T follicular helper cell (primary cell): ENCODE data around the gene SMCR8.
"Not testable (repeated sequence)": the region's sequence is repeated elsewhere in the genome, so short reads cannot be mapped to it uniquely, and the experiment has no call there.

Experiments used
- DNase-seq: peaks from one replicate; pipeline ENCODE4 v3.0.0-alpha.2; 2020; ENCODE audit warnings: low read depth

Gene SMCR8

GRCh38 chr17:18315961-18316360 is 868 bp downstream of the SMCR8 start:
- DNase-seq, result no peak

DNA sequence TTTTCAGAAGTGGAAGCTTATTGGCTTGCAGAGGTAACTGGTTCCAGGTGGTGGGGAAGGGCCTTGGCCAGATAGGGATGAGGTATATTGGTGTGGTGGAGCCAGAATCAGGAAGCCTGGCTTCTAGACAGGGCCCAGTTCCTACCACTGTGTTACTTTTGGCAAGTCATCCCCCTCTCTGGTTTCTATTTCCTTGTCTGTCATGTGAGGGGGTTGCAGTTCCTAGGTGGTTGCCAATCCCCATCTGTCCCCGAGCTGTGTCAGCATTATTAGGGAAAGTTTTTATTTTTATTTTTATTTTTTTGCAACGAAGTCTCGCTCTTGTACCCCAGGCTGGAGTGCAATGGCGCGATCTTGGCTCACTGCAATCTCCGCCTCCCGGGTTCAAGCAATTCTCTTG is 3.0 kb downstream of the SMCR8 start:
- DNase-seq, result no peak

GRCh38 chr17:18318771-18319450 is 3.8 kb downstream of the SMCR8 start:
- no peak for DNase-seq

- DNase-seq, result no peak
Measured at GRCh38 chr17:18319604-18320256, 4.6 kb downstream of the SMCR8 start.

GRCh38 chr17:18320301-18320700 is 5.2 kb downstream of the SMCR8 start:
- no peak for DNase-seq

DNA sequence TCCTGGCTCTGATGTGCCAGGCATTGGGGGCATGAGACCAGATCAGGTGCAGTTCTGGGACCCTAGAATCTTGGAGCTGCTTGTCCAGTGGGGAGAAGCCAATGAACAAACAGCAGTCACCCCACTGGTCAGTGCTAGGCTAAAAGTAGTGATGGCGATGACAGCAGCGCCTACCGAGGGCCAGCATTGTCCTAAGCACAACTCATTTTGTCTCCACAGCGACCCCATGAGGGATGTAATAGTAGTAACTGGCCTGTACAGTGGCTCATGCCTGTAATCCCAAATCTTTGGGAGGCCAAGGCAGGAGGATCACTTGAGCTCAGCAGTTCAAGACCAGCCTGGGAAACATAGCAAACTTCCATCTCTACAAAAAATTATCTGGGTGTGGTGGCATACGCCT is 6.2 kb downstream of the SMCR8 start:
- DNase-seq, result no peak

- no peak for DNase-seq
Measured at GRCh38 chr17:18322522-18322921, 7.4 kb downstream of the SMCR8 start.

- no peak for DNase-seq
Measured at GRCh38 chr17:18323007-18323406, 7.9 kb downstream of the SMCR8 start.

- DNase-seq, result no peak
Measured at GRCh38 chr17:18323507-18324139, 8.5 kb downstream of the SMCR8 start.

DNA sequence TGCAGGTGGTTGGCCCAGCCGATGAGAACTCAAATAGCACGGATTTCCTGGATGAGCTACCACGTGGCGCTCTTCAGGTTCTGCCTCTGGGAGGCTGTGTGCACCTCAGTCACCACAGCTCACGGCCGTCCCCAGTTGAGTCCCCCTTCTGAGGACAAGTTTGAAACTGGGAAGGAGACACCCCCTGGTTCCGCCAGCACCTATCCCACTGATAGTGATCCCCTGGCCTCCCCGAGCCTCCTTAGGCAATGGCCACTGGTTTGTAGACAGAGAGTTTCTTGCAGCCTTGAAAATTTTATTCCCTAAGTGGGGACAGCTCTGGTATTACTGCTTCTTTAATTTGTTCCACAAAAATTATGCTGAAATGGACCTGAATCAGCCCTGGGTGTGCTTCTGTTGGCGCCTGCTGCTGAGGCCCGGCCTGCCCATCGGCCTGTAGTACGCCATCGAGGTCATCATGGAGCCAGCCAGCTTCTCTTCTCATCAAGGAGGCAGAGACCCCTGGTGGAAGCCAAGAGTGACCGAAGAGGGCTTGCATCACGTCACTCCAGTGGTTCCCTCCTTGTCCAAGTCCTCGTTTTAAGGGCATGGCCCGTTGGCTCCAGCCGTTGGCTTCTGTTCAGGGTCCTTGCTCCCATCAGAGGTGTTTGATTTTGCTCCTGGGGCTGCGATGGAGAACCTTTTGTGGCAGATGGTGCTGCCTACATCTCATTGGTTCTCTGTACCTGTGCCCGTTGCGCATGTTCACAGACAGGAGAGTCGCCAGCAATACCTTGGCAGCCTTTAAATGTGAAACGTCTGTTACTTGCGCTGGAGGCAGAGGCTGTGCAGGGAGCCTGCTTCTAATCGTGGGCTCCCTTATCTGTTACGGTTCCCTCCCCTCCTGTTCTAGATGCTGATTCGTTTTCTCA is 9.3 kb downstream of the SMCR8 start:
- no peak for DNase-seq

DNA sequence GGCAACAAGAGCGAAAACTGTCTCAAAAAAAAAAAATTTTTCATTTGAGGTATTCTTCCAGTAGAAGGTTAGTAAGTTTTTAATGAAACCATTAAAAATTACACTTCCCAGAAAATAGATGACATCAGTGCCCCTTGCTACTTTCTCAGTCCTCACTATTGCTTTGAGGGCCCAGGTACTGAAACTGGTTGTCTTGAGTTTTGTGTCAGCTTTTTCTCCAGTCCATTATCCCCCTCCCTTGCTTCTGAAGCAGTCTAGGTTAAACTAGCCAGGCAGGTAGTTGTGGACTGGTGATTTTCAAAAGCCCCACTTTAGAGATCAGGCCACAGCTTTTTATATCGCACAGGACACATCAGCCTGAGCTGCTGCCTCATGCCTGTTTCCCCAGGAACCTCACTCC is 10.9 kb downstream of the SMCR8 start:
- no peak for DNase-seq

GRCh38 chr17:18326572-18326971 is 11.5 kb downstream of the SMCR8 start:
- no peak for DNase-seq

DNA sequence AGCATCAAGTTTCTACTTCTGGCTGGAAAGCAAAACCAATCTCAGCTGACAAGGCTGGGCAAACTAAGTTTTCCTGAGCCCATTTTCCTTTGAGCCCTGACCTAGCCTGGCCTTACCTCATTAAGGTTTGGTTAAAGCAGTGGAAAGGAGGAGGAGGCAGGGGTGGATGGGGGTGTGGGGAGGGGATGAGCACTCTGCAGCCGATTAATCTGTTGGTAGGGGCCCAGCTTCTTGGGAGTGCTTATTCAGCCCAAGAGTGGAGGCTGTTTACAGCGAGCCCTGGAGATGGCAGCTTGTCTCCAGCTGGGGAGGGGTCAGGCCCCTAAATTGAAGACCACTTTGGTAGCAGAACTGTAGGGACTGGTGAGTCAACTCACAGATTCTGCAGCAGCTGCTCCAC is 12.0 kb downstream of the SMCR8 start:
- no peak for DNase-seq

- DNase-seq, result no peak
Measured at GRCh38 chr17:18327556-18327955, 12.5 kb downstream of the SMCR8 start.

DNA sequence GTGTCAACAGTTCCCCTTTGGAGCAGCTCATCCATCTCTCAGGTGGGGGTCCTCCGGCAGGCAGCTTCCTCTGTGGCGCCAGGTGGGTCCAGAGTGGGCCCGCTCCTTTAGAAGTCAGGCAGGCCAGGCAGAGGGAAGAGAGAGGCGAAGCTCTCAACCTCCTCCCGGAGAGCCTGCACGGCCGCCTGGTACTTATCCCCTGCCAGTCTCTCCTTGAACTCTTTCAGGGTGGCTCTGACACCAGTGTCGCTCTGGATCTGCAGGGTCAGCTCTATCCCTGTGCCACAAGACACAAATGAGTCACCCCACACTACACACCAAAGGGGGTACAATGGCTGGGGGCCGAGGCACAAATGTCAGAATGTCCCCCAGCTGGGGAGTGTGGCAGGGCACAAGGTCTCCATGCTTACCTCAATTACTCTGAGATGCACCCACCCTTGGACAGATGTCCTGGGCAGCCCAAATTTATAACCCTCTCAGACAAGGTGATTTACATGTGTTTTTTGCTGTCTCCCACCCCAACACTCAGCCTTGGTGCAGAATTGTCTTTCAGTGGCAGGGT is 13.6 kb downstream of the SMCR8 start:
- no peak for DNase-seq

DNA sequence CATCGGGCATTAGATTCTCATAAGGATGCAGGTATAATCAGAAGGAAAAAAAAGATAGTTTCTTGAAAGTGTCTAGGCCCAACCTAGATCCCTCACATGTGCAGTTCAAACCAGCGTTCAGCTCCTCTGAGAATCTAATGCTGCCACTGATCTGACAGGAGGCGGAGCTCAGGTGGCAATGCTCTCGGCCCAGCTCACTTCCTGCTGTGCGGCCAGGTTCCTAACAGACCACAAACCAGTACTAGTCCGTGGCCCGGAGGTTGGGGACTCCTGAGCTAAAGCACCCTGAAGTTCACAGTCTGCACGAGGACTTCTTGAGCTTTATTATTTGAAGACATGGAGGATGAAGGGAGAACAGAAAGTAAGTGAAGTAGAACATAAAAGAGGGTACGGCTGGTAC is 16.8 kb downstream of the SMCR8 start:
- no peak for DNase-seq

DNA sequence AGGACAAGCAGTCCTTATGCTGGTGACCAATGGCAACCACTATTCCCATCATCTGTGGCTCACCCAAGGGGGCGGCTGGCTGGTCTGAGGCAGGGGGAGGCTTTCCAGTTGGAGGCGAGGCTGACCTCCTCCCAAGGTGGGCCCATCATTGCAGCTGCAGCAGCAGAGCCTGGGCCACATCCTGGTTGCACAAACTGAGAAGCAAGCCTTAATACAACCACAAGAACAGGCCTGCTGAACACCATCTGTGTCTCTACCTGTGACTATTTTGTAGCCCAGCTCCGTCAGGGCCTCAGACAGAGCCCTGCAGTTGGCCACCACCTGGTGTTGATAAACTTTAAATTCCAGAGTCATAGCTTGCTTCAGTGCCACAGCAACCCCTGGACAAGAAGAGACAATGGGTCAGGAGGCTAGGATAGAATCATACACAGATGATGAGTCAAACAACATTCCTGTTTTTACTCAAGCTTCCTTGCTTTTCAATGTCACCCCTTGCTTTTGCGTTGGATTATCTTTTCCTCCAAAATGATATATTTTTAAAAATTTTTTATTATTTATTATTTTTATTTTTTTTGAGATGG is 17.9 kb downstream of the SMCR8 start:
- DNase-seq, result no peak

DNA sequence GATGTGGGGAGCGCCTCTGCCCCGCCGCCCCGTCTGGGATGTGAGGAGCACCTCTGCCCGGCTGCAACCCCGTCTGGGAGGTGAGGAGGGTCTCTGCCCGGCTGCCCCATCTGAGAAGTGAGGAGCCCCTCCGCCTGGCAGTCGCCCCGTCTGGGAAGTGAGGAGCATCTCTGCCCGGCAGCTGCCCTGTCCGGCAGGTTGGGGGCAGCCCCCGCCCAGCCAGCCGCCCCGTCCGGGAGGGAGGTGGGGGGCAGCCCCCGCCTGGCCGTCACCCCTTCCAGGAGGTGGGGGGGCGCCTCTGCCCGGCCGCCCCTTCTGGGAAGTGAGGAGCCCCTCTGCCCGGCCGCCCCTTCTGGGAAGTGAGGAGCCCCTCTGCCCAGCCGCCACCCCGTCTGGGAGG is 23.1 kb downstream of the SMCR8 start:
- not testable (repeated sequence) for DNase-seq

DNA sequence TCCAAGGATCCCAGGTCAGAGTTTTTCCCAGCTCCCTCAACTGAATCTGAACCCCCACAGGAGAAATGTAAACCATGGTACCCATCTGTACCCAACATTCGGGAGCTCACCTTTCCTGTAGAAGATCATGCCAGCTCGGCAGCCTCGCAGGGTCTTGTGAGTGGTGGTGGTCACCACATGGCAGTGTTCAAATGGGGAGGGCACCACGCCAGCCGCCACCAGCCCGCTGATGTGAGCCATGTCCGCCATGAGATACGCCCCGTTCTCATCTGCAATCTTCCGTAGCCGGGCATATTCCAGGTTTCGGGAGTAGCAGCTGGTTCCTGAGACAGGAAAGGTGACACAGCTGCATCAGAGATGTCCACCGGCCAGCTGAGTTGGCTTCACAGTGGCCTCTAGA is 24.8 kb downstream of the SMCR8 start:
- no peak for DNase-seq

DNA sequence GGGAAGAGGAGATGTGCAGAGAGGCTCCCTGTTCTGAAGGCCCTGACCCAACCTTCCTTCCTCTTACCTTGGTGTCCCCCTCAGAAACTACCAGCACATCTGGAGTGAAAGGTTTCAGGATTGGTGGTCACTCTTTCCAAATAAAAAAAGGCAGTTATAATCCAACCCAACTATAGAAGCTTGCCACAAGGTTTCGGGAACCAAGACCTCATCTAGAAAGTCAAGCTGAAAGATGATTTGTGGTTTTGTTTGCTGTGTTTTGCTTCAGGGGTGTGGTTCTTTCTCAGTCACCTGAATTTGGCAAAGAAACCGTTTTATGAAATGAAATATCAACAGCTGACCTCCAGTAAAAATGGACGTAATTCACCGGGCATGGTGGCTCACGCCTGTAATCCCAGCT is 28.9 kb downstream of the SMCR8 start:
- DNase-seq, result no peak

- no peak for DNase-seq
Measured at GRCh38 chr17:18353541-18353940, 38.4 kb downstream of the SMCR8 start.

DNA sequence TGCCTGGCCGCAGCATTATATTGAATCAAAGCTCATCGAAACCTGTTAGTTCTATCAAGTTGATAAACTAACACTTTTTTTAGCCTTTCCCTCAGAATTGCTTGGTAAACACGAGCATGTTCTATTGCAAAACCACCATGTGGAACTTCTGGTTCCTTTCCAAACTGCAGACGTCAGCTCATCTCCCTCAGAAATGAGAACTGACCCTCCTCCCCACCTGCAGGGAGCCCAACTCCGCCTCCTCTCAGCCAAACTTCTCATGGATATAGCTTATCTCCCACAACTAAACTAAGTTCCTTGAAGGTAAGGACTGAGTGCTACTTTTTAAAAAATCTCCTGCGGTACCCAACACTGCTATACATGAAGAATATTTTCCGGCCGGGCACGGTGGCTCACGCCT is 41.5 kb downstream of the SMCR8 start:
- DNase-seq, result no peak
